Stimulated activated effector memory CD8-positive, alpha-beta T cell treated with anti-CD3 and anti-CD28 coated beads, Interleukin-12 subunit alpha, Interleukin-12 subunit beta, amount 100 ng/mL, for 72 hours (primary cell): ENCODE data around the gene CCDC89.

Source experiments
- ATAC-seq: fragments of 150-1000 bp; cut with Tn5 transposase; 2 replicates; pipeline ENCODE4 v1.10.0; 2021
- DNase-seq, 2 donors: peaks; one replicate each; pipeline ENCODE4 v3.0.0; 2021 to 2022; ENCODE audit warnings: low spot score in 2 of 2
- H3K27ac Mint-ChIP-seq: one replicate; pipeline ENCODE4 v1.8.0; 2022; ENCODE audit warnings: mild to moderate bottlenecking, mixed read lengths
- H3K36me3 Mint-ChIP-seq: one replicate; pipeline ENCODE4 v1.8.0; 2022; ENCODE audit warnings: mild to moderate bottlenecking, mixed read lengths
- H3K4me1 Mint-ChIP-seq: one replicate; pipeline ENCODE4 v1.8.0; 2022; ENCODE audit warnings: mixed read lengths
- H3K4me3 Mint-ChIP-seq: one replicate; pipeline ENCODE4 v1.8.0; 2022; ENCODE audit warnings: mild to moderate bottlenecking, mixed read lengths
- H3K9me3 Mint-ChIP-seq: one replicate; pipeline ENCODE4 v1.8.0; 2022; ENCODE audit warnings: mixed read lengths

The CCDC89 gene

GRCh38 chr11:85685820-85686459, at the start of gene CCDC89:
Gene CCDC89, minus strand, starts transcription at chr11:85686195. Its CDS starts 65 bp downstream, at chr11:85686130.
- no peak for ATAC-seq
- Mint-ChIP-seq H3K4me1 (peaks cover 45% of the 10 kb centered on the region), H3K27ac (no peak within 1 kb of the TSS), H3K36me3 (peaks cover 28% of the 10 kb centered on the region), H3K9me3 (no peaks in the 10 kb centered on the region), H3K4me3 (no peak within 1 kb of the TSS)
- DNase-seq, result no peak

- no peak overlapping the region for H3K4me3 Mint-ChIP-seq
- H3K27ac Mint-ChIP-seq, result no peak overlapping the region
- peaks cover 50% of the 10 kb centered on the region for H3K36me3 Mint-ChIP-seq
- H3K4me1 Mint-ChIP-seq, result peaks cover 24% of the 10 kb centered on the region
- ATAC-seq (no peak), DNase-seq (no peak)
- no peaks in the 10 kb centered on the region for H3K9me3 Mint-ChIP-seq
These were observed 47.0 kb upstream of the CCDC89 start for GRCh38 chr11:85732965-85733364.

- ATAC-seq (no peak), DNase-seq (no peak)
- Mint-ChIP-seq H3K36me3 (peaks cover 28% of the 10 kb centered on the region), H3K4me1 (peaks cover 30% of the 10 kb centered on the region), H3K27ac (no peak overlapping the region), H3K4me3 (no peak overlapping the region), H3K9me3 (no peaks in the 10 kb centered on the region)
These were observed 40.4 kb upstream of the CCDC89 start for GRCh38 chr11:85726381-85726780.

- peaks cover 21% of the 10 kb centered on the region for H3K36me3 Mint-ChIP-seq
- peaks cover 30% of the 10 kb centered on the region for H3K4me1 Mint-ChIP-seq
- H3K27ac Mint-ChIP-seq, result no peak overlapping the region
- DNase-seq (no peak), ATAC-seq (no peak)
- no peak overlapping the region for H3K4me3 Mint-ChIP-seq
- H3K9me3 Mint-ChIP-seq, result no peaks in the 10 kb centered on the region
These were observed 39.7 kb upstream of the CCDC89 start for GRCh38 chr11:85725510-85726258.

- Mint-ChIP-seq H3K4me1 (peaks cover 28% of the 10 kb centered on the region), H3K4me3 (no peak overlapping the region), H3K9me3 (no peaks in the 10 kb centered on the region), H3K27ac (no peak overlapping the region), H3K36me3 (peaks cover 18% of the 10 kb centered on the region)
- ATAC-seq (no peak), DNase-seq (no peak)
These were observed 38.9 kb upstream of the CCDC89 start for GRCh38 chr11:85724748-85725465.

GRCh38 chr11:85723088-85723487, 37.1 kb upstream of the CCDC89 start:
- no peaks in the 10 kb centered on the region for H3K9me3 Mint-ChIP-seq
- ATAC-seq (no peak), DNase-seq (no peak)
- H3K36me3 Mint-ChIP-seq, result peaks cover 26% of the 10 kb centered on the region
- peaks cover 14% of the 10 kb centered on the region for H3K4me1 Mint-ChIP-seq
- H3K4me3 Mint-ChIP-seq, result no peak overlapping the region
- no peak overlapping the region for H3K27ac Mint-ChIP-seq

GRCh38 chr11:85721191-85721590, 35.2 kb upstream of the CCDC89 start:
- H3K36me3 Mint-ChIP-seq, result peaks cover 21% of the 10 kb centered on the region

GRCh38 chr11:85718991-85719807, 33.2 kb upstream of the CCDC89 start:
- no peak for ATAC-seq
- Mint-ChIP-seq H3K4me3 (no peak overlapping the region), H3K4me1 (peaks cover 3% of the 10 kb centered on the region), H3K27ac (no peak overlapping the region), H3K9me3 (no peaks in the 10 kb centered on the region), H3K36me3 (peaks cover 14% of the 10 kb centered on the region)
- no peak for DNase-seq

More at GRCh38 chr11:85721191-85721590, 35.2 kb upstream of the CCDC89 start:
- H3K4me3 Mint-ChIP-seq, result no peak overlapping the region
- H3K4me1 Mint-ChIP-seq, result peaks cover 14% of the 10 kb centered on the region
- no peaks in the 10 kb centered on the region for H3K9me3 Mint-ChIP-seq
- ATAC-seq (no peak), DNase-seq (no peak)
- peak overlapping the region; percentile 45 for H3K27ac Mint-ChIP-seq

- Mint-ChIP-seq H3K27ac (peak overlapping the region; percentile 32), H3K4me1 (no peaks in the 10 kb centered on the region), H3K4me3 (no peak overlapping the region), H3K9me3 (no peaks in the 10 kb centered on the region), H3K36me3 (peaks cover 14% of the 10 kb centered on the region)
- no peak for DNase-seq
- no peak for ATAC-seq
These were observed 32.3 kb upstream of the CCDC89 start for GRCh38 chr11:85718126-85718943.

GRCh38 chr11:85717429-85717828, 31.4 kb upstream of the CCDC89 start:
- Mint-ChIP-seq H3K4me1 (no peaks in the 10 kb centered on the region), H3K4me3 (no peak overlapping the region), H3K9me3 (no peaks in the 10 kb centered on the region), H3K36me3 (peaks cover 12% of the 10 kb centered on the region), H3K27ac (no peak overlapping the region)
- no peak for ATAC-seq
- DNase-seq, result no peak

GRCh38 chr11:85712953-85713352, 27.0 kb upstream of the CCDC89 start:
- H3K4me1 Mint-ChIP-seq, result no peaks in the 10 kb centered on the region
- H3K27ac Mint-ChIP-seq, result peak overlapping the region; percentile 35
- DNase-seq (no peak), ATAC-seq (no peak)
- H3K4me3 Mint-ChIP-seq, result no peak overlapping the region
- peaks cover 18% of the 10 kb centered on the region for H3K36me3 Mint-ChIP-seq
- H3K9me3 Mint-ChIP-seq, result no peaks in the 10 kb centered on the region

- H3K4me1 Mint-ChIP-seq, result no peaks in the 10 kb centered on the region
- ATAC-seq, result no peak
These were observed 24.9 kb upstream of the CCDC89 start for GRCh38 chr11:85710917-85711316.

GRCh38 chr11:85709941-85710702, 24.1 kb upstream of the CCDC89 start:
- H3K27ac Mint-ChIP-seq, result no peak overlapping the region
- H3K36me3 Mint-ChIP-seq, result peaks cover 38% of the 10 kb centered on the region
- no peaks in the 10 kb centered on the region for H3K4me1 Mint-ChIP-seq
- H3K4me3 Mint-ChIP-seq, result no peak overlapping the region
- H3K9me3 Mint-ChIP-seq, result no peaks in the 10 kb centered on the region
- DNase-seq (no peak), ATAC-seq (no peak)

More at GRCh38 chr11:85710917-85711316, 24.9 kb upstream of the CCDC89 start:
- Mint-ChIP-seq H3K36me3 (peaks cover 37% of the 10 kb centered on the region), H3K27ac (no peak overlapping the region), H3K4me3 (no peak overlapping the region), H3K9me3 (no peaks in the 10 kb centered on the region)
- DNase-seq, result no peak

GRCh38 chr11:85705800-85706199, 19.8 kb upstream of the CCDC89 start:
- peak overlapping the region; percentile 32 for H3K27ac Mint-ChIP-seq
- peaks cover 38% of the 10 kb centered on the region for H3K36me3 Mint-ChIP-seq
- peaks cover 6% of the 10 kb centered on the region for H3K4me1 Mint-ChIP-seq
- H3K4me3 Mint-ChIP-seq, result no peak overlapping the region
- ATAC-seq (no peak), DNase-seq (no peak)
- H3K9me3 Mint-ChIP-seq, result no peaks in the 10 kb centered on the region
